NB4 (cell line): ENCODE measurements around the gene SRSF3.

ENCODE experiments used
- POLR2A ChIP-seq: IDR thresholded peaks from 2 replicates; pipeline ENCODE4 v1.6.1; 2011; ENCODE audit warnings: mild to moderate bottlenecking; ENCODE audit not compliant: insufficient read length; ENCODE audit errors: extremely low read depth
- TF ChIP-seq, protein P1 (sequence below): IDR thresholded peaks from one replicate; pipeline ENCODE4 v1.5.1; 2012; ENCODE audit warnings: low read depth, low read length
- TF ChIP-seq, protein P2 (sequence below): IDR thresholded peaks from 2 replicates; pipeline ENCODE4 v1.6.1; 2011; ENCODE audit warnings: low read depth, low read length

DNA sequence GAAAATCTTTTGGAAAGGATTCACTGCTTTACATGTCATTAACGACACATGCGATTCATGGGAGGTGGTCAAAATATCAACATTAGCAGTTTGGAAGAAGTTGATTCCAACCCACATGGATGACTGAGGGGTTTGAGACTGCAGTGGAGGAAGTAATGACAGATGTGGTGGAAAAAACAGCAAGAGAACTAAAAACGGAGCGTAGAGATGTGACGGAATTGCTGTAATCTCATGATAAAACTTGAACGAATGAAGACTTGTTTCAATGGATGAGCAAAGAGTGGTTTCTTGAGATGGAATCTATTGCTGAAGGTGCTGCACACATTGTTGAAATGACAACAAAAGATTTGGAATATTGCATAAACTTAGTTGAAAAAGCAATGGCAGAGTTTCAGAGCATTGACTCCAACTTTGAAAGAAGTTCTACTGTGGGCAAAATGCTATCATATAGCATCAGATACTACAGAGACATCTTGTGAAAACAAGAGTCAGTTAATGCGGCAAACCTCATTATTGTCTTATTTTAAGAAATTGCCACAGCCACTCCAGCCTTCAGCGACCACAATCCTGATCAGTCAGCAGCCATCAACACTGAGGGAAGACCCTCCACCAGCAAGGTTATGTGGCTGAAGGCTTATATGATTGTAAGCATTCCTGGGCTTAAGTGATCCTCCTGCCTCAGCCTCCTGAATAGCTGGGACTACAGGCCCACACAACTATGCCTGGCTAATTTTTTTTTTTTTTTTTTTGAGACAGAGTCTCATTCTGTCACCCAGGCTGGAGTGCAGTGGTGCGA lies 19.2 kb downstream of the SRSF3 start:
- no peak for TF ChIP-seq POLR2A
- TF ChIP-seq, protein P1, sequence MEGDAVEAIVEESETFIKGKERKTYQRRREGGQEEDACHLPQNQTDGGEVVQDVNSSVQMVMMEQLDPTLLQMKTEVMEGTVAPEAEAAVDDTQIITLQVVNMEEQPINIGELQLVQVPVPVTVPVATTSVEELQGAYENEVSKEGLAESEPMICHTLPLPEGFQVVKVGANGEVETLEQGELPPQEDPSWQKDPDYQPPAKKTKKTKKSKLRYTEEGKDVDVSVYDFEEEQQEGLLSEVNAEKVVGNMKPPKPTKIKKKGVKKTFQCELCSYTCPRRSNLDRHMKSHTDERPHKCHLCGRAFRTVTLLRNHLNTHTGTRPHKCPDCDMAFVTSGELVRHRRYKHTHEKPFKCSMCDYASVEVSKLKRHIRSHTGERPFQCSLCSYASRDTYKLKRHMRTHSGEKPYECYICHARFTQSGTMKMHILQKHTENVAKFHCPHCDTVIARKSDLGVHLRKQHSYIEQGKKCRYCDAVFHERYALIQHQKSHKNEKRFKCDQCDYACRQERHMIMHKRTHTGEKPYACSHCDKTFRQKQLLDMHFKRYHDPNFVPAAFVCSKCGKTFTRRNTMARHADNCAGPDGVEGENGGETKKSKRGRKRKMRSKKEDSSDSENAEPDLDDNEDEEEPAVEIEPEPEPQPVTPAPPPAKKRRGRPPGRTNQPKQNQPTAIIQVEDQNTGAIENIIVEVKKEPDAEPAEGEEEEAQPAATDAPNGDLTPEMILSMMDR, result no peak
- TF ChIP-seq, protein P2, sequence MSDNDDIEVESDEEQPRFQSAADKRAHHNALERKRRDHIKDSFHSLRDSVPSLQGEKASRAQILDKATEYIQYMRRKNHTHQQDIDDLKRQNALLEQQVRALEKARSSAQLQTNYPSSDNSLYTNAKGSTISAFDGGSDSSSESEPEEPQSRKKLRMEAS, result no peak
